ENCODE measurements around the gene SRGAP1.

The SRGAP1 gene

DNA sequence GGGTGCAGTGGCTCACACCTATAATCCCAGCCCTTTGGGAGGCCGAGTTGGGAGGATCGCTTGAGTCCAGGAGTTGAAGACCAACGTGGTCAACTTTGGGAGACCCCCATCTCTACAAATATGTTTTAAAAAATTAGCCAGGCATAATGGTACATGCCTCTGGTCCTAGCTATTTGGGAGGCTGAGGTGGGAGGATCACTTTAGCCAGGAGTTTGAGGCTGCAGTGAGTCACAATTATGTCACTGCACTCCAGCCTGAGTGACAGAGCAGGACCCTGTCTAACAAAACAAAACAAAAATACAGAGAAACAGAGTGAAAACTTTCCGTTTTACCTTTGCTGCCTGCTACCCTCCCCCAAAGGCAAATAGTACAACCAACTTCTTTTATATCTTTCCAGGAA, 60.2 kb downstream of the SRGAP1 start:
- no peak for DNase-seq (ENCODE audit: low read depth in 2 of 2, low spot score in 1 of 2)

DNA sequence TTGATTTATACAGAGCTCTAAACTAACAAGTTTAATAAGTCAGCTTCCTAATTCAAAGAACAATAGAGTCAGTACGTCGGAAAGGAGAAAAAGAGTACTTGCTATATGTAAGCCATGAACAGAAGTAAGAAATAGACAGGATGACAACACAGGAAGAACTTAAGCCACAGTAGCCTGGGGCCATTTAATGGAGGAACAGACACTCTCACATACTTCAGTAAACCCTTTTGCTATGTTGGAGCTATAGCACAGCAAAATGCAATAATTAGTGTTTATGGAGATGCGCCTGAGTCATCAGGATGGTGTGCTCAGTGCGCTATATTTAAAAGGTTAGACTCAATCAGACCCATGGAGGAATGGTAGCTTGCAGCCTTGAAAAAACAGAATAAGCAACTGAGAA, 61.0 kb downstream of the SRGAP1 start:
- DNase-seq (ENCODE audit: low read depth in 2 of 2, low spot score in 1 of 2): no peak

DNA sequence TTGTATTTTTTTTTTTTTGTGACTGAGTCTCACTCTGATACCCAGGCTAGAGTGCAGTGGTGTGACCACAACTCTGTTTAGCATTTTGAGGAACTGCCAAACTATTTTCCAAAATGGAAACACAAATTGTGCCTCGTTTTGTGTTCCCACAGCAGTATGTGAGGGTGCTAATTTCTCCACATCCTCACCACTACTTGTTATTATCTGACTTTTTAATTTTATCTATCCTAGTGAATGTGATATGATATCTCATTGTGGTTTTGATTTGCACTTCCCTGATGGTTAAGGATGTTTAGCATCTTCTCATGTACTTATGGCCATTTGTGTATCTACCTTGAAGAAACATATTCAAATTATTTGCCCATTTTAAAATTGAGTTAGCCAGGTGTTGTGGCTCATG, 62.4 kb downstream of the SRGAP1 start:
- no peak for DNase-seq (ENCODE audit: low read depth in 2 of 2, low spot score in 1 of 2)

DNA sequence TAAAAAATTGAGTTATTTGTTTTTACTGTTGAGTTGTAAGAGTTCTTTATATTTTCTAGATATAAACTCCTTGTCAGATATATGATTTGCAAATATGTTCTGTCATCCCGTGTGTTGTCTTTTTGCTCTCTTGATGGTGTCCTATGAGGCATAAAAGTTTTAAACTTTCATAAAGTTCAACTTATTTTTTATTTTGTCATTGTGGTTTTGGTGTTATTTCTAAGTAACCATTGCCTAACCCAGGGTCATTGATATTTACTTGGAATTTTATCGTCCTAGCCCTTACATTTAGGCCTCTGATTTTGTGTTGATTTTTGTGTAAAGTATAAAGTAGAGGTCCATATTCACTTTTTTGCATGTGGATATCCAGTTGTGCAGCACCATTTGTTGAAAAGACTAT, 63.1 kb downstream of the SRGAP1 start:
- DNase-seq (ENCODE audit: low read depth in 2 of 2, low spot score in 1 of 2): no peak

DNA sequence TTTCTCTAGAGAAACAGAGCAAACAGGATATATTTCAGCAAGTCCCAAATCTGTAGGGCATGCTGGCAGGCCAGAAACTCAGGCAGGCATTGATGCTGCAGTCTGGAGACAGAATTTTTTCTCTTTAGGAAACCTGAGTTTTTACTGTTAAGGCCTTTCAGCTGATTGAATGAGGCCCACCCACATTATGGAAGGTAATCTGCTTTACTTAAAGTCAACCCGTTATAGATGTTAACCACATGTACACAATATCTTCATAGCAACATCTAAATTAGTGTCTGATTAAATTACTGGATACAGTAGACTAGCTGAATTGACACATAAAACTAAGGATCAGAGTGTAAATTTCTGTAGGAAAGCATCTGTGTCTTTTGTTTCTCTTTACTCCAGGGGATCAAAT, 65.2 kb downstream of the SRGAP1 start:
- DNase-seq (ENCODE audit: low read depth in 2 of 2, low spot score in 1 of 2): no peak

DNA sequence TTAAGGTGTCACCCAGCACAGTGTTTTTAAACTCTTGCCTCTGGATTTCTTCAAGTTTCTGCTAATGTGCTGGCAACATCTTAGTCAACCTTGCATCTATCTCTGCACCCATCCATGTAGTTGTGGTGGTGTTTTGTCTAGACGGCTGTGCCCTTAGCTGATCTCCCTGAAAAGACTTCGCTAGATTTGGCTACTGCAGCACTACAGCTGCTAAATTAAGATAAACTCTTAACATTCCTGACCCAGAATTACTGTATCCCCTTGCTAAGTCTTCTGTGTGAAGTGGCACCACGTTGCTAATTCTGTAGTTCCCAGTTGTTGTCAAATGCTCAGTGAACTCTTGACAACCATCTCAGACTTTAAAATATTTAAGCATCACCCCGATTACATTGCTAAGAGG, 66.8 kb downstream of the SRGAP1 start:
- no peak for DNase-seq (ENCODE audit: low read depth in 2 of 2, low spot score in 1 of 2)

DNA sequence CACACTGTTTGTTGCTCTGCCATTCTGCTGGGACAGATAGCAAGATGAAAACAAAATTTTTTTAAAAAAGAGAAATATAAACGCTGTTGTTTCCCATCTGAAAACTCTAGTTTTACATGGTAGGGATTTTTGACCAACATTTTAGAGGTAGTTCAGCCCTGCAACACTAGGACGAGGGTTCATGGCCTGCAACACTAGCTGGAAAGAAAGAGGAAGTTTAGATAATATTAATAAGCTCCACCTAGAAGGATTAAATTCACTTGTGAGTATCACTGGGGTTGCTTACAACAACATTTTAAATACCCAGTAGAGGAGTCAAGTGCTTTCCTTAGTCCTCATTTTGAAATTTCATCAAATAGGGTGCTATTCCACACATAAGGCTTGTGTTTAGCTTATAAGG, 68.2 kb downstream of the SRGAP1 start:
- DNase-seq (ENCODE audit: low read depth in 2 of 2, low spot score in 1 of 2): no peak

DNA sequence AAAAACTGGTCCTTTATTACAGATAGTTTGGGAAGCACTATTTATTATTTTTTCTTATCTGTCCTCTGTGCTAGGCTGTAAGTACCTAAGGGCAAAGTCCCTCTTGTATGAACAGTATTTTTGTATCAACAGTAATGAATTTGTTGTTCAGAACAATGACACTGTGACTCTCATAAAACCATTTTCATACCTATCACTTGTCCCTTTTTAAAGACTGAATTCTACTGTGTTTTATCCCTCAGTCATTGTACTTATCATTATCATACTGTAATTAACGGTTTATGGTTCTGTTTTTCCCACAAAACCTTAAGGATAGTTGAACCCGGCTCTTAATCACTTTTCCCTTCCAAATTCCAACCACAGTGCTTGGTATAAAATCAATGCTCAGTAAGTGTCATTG, 69.4 kb downstream of the SRGAP1 start:
- no peak for DNase-seq (ENCODE audit: low read depth in 2 of 2, low spot score in 1 of 2)

DNA sequence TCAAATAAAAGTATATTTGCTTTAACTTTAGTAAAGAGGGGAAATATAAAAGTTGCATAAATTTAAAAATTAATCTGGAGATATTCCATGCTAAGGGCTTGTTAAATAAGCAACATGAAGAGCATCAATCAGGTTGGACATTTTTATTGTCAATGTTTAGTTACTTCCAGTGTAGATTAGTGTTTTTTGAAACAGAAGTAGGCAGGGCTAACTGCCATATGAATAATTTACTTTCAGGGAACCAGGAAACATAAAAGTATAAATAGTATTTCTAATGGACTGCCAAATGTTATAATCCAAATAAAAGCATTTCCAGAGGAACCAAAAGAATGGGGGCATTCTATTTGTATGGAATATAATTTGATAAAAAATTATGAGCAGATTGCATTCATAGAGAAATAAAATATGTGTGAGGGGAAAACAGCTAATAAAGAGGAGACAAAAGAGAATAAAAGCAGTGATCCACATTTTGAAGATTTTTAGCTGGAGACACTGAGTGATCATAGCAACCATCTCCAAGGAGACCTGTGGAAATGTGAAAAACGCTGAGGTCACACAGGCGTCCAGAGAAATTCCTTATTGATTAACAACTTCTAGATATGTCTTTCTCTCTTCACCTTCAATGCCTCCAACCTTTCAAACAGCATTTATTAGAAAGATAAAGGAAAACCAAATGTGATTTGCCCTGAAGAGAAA, 70.8 kb downstream of the SRGAP1 start:
- DNase-seq (ENCODE audit: low read depth in 2 of 2, low spot score in 1 of 2): no peak

DNA sequence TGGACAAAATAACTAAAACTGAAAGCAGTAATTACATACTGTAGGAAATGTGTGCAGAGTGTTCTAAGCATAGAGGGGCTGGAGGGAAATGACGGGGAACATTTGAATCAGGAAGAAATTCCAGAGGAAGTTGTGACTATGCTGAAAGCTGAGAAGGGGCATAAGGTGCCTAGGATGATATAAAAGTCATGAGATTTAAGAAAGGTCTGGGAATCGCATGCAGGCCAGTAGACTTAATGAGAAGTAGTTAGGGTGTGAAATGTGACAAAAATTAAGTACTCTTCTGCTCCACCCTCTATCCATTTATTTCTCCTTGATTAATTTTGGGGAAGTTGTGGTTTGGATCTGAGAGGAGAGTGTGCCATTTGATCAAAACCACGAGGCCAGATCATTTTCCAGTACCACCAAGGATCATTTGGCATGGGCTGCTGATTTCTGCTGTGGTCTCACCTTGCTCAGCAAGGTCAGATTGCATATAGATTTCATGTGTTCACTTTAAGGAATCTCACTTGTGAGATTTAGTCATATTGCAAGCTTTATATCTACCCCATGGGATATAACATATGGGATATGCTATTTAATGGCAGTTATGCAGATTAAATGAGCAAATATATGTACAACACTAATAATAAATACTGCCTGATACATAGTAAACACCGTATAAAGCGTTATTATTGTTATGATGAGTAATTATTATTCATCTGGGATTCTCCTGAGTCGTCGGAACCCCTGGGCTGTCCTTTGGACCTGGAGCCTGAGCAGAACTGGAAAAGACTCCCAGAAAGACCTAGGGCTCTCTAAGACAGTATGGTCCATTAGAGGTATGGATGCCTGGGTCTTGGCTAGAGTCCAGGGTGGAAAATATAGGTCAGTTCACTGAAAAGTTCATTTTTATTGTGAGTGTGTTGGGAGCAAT, 72.3 kb downstream of the SRGAP1 start:
- no peak for DNase-seq (ENCODE audit: low read depth in 2 of 2, low spot score in 1 of 2)

DNA sequence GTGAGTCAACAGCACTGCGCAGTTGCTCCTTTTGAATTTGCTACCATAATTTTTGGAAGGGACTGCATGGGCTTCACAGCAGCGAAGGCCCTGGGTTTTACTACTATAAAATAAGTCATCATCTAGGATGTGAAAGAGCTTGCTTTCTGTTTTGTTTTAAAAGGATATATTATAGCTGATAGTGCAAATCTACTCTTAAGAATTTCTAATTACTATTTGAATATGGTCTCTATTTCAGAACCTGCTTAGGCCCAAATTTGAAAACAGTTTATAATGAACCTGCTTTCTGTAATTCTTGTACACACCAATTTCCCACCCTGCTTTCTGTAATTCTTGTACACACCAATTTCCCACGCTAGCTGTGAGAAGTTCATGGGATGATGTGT, 73.0 kb downstream of the SRGAP1 start:
- DNase-seq (ENCODE audit: low read depth in 2 of 2, low spot score in 1 of 2): no peak

DNA sequence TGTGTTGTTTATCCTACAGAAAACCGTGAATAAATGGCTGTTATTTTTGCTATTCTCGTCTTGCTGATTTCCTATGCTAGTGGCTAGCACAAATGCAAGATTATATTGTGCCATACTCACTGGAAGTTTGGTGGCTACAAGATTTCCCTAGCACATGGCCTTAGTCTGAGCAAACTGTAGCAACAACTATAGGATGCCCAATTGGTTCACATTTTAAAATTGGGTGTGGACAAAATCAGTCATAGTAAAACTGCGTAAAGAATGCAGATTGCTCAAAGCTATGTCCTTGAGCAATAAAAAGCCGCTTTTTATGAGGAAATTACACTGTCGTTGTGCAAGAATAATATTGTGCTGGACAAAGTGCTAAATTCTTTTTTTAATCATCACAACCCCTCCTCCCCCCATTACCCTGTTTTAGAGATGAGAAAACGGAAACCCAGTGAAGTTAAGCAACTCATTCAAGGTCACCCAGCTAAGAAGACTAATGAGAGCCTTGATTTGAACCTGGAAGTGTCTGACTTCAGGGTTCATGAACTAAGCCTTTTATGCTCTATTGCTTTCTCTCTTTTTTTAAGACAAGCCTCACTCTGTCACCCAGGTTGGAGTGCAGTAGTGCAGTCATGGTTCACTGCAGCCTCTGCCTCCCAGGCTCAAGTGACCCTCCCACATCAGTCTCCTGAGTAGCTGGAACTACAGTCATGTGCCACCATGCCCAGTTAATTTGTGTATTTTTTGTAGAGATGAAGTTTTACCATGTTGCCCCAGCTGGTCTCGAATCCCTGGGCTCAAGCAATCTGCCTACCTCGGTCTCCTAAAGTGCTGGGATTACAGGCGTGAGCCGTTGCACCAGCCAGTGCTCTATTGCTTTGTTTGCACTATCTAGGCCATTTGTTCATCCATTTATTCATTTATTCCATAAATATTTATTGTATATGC, 73.6 kb downstream of the SRGAP1 start:
- no peak for DNase-seq (ENCODE audit: low read depth in 2 of 2, low spot score in 1 of 2)

DNA sequence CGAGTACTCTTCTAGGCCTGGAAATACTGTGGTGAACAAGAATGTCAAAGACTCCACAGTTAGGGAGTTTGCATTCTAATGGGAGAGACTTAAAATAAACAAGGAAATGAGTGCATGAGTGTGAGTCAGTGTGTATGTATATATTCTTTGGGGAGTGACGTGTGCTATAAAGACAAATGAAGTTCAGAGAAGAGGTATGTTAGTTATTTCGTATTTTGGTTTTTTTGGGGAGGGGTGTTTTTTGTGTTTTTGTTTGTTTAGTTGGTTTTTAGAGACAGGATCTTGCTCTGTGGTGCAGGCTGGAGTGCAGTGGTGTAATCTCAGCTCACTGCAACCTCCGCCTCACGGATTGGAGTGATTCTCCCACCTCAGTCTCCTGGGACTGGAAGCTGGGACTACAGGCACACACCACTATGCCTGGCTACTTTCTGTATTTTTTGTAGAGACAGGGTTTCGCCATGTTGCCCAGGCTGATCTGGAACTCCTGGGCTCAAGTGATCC, 74.3 kb downstream of the SRGAP1 start:
- DNase-seq (ENCODE audit: low read depth in 2 of 2, low spot score in 1 of 2): no peak

DNA sequence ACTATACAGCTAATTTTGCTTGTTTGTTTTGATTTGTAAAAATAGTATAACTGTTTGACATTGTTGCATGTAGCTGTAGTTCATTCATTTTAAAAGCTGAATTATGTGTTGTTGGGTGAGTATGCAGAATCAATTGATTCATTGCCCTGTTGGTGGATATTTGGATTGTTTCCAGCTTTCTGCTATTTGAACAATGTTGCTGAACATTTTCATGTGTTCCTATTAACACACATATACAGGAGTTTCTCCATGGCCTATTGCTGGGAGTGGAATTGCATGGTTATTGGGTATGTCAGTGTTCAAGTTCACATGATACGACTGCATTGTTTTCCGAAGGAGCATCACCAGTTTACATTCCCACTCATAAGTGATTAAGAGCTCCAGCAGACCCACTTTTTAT, 75.3 kb downstream of the SRGAP1 start:
- DNase-seq (ENCODE audit: low read depth in 2 of 2, low spot score in 1 of 2): no peak

DNA sequence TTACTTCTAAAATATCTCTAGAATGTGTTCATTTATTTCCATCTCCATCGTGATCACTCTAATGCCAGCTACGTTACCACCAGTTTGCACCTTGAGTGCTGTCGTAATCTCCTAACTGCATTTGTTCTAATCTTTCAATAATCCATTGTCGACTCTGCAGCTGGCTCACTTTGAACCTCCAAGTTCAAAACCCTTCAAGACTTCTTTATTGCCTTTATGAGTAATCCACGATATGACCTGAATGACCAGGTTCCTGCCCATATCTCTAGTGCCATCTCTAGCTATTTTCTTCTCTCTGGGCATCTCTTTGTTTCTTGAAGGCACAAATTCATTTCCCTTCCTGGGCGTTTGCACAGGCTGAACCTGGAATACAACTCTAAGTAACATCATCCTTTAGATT, 76.7 kb downstream of the SRGAP1 start:
- no peak for DNase-seq (ENCODE audit: low read depth in 2 of 2, low spot score in 1 of 2)

DNA sequence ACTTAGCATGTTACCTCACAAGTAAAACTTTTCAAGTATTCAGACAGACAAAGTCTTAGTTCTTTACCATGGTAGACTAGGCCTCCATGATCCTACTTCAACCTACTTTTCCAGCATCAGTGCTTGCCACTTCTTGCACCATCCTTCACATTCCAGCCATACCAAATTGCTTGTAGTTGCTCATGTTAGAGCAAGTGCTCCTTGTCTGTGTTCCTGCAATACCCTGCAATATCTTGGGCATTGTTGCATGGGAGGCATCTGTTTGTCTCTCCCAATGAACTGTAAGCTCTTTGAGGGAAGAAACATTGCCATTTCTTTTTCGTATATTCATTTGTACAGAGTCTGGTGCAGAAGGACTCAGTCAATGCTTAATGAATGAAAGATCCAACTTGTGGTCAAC, 78.0 kb downstream of the SRGAP1 start:
- DNase-seq (ENCODE audit: low read depth in 2 of 2, low spot score in 1 of 2): no peak

DNA sequence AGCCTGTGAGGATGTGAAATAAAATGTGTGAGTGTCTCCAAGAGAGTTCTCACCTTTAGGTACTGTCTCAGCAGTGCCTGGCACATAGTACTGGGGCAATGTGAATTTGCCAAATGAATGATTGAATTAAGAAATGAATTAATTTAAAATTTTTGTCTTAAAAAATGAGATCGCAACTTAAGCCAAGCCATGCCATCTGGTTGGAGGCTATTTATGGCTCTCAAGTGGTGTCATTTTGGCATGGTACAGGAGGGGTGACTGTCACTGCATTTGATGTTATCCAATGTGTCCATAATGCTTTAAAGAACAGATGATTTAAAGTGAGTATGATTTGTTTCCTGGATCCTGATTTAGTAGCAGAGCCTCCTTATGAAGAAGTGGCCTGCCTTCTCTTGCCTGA, 80.3 kb downstream of the SRGAP1 start:
- DNase-seq (ENCODE audit: low read depth in 2 of 2, low spot score in 1 of 2): no peak

DNA sequence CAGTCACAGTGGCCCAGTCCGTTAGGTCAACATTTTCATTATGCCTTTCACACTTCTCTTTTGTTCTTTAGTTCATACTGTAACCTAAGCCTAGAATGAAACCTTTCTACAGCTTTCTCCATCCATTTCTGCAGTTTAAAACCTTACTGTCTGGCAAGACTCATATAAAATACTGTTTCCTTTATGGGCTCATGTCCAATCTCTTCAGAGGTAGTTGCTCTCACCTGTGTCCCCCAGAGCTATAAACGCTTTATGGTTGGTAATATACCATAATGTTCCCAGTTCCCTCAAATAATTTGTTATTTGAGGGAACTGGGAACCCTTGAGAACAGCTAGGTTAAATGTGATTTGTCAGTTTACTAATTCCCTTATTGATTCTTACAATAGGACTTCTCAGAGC, 83.0 kb downstream of the SRGAP1 start:
- no peak for DNase-seq (ENCODE audit: low read depth in 2 of 2, low spot score in 1 of 2)

DNA sequence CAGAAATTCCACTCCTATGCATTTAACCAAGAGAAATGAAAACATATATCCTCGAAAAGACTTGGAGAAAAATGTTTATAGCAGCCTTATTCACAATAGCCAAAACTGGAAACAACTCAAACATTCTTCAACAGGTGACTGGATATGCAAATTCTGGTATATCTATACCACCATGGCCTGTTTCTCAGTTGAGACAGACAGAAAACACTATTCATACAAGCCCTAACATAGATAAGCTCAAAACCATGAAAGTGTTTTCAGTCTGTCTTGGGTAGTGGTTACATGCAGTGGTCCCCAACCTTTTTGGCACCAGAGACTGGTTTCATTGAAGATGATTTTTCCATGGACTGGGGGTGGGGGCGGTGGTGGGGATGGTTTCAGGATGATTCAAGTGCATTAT, 83.8 kb downstream of the SRGAP1 start:
- DNase-seq (ENCODE audit: low read depth in 2 of 2, low spot score in 1 of 2): no peak

DNA sequence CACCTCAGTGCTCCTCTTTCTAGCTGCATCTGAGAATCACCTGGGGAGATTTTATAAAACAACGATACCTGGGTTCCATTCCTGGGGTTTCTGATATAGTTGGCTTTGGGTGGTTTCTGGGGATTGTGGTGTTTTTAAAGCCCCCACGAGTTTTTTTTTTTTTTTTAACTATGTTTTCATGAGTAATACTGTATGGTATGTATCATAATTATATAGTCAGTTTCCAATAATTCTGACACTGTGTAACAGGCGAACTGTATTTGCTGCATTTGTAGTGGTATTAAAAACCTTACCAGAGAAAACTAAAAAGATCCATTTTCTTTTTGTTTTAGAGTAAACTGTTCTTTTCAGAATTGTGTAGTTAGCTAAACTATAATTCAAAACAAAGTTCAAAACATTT, 84.9 kb downstream of the SRGAP1 start:
- no peak for DNase-seq (ENCODE audit: low read depth in 2 of 2, low spot score in 1 of 2)

DNA sequence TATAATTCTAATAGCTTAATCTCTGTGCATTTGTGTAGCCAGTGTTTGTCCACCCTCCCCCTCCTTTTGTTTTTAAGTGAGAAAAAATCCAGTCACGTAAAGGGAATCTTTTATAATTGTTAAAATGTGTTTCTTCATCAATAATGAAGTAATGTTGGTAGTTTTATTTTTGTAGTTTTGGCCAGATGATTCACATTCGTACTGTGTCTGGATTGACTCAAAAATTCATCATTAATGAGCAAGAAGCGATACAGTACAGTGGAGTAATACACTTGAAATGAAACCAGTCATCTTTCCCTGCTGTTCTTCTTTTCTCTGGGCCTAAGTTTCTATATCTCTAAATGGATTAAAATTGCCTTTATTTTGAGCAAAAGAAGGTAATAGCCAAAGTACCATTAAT, 86.5 kb downstream of the SRGAP1 start:
- DNase-seq (ENCODE audit: low read depth in 2 of 2, low spot score in 1 of 2): no peak
